ENCODE measurements around the gene UPK1B.
"Not testable (repeated sequence)": the region's sequence is repeated elsewhere in the genome, so short reads cannot be mapped to it uniquely, and the experiment has no call there.

The UPK1B gene

GRCh38 chr3:119221779-119222320, 48.5 kb downstream of the UPK1B start:
- no peak for DNase-seq (ENCODE audit: low read depth in 2 of 2, low spot score in 1 of 2)

DNA sequence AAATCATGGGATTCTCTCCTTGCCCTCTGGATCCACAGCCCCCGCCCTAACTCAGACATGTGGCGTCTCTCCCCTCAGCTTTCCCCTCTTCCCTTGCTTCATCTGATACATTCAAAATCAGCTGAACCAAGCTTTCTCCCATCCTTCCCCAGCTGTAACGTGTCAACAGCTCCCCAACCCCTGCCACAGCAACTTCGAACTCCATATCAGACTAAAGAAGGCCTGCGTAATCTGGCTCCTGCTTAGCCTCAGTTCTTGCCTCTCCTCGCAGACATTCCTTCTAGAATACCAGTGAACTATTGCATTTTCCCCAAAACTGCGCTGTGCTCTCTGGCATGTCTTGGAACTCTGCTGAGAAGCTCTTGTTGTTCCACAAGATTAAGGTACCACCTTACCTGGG, 49.0 kb downstream of the UPK1B start:
- no peak for DNase-seq (ENCODE audit: low read depth in 2 of 2, low spot score in 1 of 2)

DNA sequence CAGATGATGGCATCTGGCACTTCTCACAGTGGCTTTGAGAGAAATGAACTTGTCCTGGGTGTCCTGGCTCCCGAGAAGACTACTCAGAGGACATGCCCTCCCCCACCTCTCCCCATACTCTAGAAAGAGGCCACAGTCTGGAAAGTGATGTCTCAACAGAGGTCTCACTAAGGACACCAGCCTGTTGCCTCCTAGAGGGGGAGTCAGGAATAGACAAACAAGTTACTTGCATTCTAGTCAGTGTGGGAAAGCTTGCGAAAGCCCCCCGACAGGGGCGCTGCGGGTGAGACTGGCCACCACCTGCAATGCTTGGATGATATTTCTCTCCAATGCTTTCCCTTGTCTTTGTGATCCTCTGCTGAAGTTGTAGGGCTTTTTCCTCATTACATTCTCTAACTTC, 50.1 kb downstream of the UPK1B start:
- no peak for DNase-seq (ENCODE audit: low read depth in 2 of 2, low spot score in 1 of 2)

GRCh38 chr3:119225121-119225520, 51.7 kb downstream of the UPK1B start:
- DNase-seq (ENCODE audit: low read depth in 2 of 2, low spot score in 1 of 2): no peak

DNA sequence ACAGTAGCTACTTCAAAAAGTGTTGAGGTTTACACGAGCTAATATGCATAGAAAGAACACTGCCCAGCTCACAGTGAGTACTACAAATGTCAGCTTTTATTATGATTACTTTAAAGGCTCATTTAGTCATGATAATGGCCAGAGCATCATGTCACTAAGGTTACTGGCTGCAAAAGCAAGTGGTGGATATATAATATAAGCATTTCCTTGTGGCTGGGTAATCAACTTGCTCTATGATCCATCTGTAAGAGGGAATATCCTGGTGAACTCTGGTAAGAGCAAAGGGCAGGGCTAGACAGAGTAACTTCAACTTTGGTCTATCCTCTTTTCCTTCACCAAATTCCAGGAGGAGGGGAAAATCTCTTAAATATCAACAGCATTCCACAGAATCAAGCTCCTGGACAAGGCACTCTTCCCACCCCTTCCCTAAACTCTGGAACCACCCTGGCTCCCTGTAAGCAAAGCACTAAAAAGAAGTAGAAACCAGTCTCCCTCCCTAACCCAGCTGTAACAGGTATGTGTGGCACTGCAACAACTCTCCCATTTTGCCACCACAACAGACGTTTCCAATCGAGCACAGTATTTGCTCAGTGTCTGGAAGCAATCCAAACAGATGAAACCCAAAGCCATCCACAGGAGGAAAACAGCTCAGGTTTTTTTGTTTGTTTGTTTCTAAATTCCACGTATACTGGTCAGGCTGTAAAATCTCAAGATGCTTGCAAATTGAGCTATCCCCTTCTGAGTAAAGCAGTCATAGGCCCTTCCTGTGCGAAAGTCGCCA, 53.9 kb downstream of the UPK1B start:
- DNase-seq (ENCODE audit: low read depth in 2 of 2, low spot score in 1 of 2): no peak

GRCh38 chr3:119228373-119229145, 55.2 kb downstream of the UPK1B start:
- DNase-seq (ENCODE audit: low read depth in 2 of 2, low spot score in 1 of 2): no peak

GRCh38 chr3:119229190-119229589, 55.8 kb downstream of the UPK1B start:
- DNase-seq (ENCODE audit: low read depth in 2 of 2, low spot score in 1 of 2): no peak

GRCh38 chr3:119230071-119230470, 56.7 kb downstream of the UPK1B start:
- DNase-seq (ENCODE audit: low read depth in 2 of 2, low spot score in 1 of 2): no peak

DNA sequence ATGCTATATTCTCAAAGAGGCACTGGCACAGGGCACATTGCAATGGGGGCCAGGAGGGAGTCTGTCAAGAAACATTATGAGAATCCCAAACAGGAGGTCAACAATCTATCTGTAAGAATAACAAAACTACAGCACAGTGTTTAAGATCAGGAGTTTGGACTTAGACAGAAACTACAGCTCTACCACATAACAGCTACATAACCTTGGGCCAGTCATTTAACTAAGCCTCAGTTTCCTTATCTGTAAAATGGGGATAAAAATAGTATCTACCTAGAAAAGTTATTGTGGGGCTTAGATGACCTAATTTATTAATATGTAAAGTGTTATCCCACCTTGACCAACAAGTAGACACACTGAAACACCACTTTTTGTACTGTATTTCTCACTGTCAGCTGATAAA, 57.3 kb downstream of the UPK1B start:
- no peak for DNase-seq (ENCODE audit: low read depth in 2 of 2, low spot score in 1 of 2)

GRCh38 chr3:119234610-119235009, 61.2 kb downstream of the UPK1B start:
- no peak for DNase-seq (ENCODE audit: low read depth in 2 of 2, low spot score in 1 of 2)

DNA sequence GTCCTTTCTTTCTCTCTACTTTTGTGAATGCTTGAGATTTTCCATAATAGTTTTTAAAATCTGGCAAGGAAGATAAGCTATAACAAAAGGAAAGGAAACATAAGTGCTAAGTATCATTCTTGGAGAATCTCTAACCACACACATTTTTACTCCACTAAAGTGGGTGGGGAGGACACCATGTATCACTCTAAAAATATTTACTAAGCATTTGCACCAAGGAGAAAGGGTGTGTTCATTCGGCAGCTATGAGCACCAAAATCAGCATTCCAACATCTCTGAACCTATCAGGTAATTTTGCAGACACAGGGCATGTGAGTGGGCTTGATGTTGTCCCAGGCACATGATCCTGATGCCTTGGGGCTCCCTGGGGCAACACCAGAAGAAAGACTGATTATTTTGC, 61.8 kb downstream of the UPK1B start:
- no peak for DNase-seq (ENCODE audit: low read depth in 2 of 2, low spot score in 1 of 2)

GRCh38 chr3:119236756-119237155, 63.4 kb downstream of the UPK1B start:
- DNase-seq (ENCODE audit: low read depth in 2 of 2, low spot score in 1 of 2): no peak

DNA sequence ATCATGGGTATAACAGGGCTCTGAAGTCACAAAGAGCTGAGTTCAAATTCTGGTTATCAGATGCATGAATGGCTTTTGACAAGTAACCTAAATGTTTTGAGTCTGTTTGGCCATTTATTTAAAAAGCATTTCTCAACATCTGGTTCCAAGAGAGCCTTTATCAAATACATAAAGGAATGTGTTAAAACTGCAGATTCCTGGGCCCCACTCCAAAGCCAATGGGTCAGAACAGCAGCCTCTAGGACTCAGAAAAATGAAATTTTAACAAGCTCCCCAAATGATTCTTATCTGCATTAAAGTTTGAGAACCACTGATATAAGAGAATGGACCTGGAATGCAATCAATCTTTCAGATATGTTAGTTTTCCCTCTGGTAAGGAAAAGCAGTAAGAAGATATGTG, 63.9 kb downstream of the UPK1B start:
- DNase-seq (ENCODE audit: low read depth in 2 of 2, low spot score in 1 of 2): no peak

DNA sequence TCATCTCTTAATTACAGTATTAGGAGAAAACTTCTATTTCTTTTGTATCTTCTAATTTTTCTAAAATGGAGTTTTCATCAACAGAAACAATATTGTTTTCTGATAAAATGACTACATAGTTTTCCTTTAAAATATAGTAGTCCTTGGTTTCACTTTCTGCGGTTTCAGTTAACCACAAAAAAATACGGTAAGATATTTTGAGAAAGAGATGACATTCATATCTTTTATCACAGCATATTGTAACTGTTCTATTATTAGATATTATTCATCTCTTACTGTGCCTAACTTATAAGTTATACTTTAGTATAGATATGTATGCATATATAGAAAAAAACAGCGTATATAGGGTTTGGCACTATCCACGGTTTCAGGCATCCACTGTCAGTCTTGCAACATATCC, 65.0 kb downstream of the UPK1B start:
- DNase-seq (ENCODE audit: low read depth in 2 of 2, low spot score in 1 of 2): no peak

DNA sequence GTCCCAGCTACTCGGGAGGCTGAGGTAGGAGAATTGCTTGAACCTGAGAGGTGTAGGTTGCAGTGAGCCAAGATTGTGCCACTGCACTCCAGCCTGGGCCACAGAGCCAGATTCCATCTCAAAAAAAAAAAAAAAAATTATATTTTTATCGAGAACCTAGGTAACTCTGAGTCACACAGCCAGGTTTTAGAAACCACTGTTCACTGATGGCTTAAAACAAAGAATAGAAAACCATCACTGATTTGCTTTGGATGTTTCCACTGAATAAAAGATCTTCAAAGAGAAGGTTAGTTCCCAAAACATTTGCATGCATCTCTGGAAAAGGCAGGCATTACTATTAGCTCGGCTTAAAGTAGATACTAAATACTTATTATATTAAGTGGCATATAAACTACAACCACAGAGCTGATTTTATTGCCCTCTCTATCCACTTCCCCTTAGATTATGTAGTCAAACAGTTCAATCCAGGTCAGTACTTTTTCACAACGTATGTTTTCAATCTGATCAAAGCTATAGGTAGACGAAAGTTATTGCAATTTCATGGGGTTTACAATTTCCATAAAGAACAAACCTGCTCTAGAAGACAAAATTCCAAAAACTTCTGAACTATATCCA, 65.9 kb downstream of the UPK1B start:
- DNase-seq (ENCODE audit: low read depth in 2 of 2, low spot score in 1 of 2): no peak

DNA sequence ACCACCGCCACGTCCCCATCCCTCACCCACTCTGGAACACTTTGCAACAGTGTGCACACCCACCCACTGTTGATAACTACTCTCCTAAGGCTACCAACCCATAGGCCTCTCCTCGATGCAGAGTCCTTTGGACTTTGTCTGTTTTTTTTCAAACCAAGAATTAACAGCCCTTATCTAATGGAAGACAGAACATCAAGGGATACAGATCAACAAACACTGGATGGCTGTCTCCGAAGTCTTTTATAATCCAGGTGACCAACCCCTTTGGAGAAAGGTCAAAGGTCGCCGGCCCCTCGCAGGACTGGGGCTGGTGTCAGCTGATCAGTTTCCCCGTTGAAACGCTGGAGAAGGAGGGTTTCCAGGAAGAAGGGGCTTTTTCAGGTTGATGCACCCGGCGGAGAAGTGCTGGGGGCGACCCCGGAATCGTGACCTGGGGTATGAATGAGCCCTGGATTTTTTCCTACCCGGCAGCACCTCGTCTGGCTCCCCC, 66.7 kb downstream of the UPK1B start:
- DNase-seq (ENCODE audit: low read depth in 2 of 2, low spot score in 1 of 2): no peak

GRCh38 chr3:119240591-119241434, 67.4 kb downstream of the UPK1B start, which contains the start of gene B4GALT4:
Gene B4GALT4, minus strand, starts transcription at chr3:119240878. Its CDS starts 10,779 bp downstream, at chr3:119230099.
- DNase-seq (ENCODE audit: low read depth in 2 of 2, low spot score in 1 of 2): peak in 1 of 2 donors; percentile 40

DNA sequence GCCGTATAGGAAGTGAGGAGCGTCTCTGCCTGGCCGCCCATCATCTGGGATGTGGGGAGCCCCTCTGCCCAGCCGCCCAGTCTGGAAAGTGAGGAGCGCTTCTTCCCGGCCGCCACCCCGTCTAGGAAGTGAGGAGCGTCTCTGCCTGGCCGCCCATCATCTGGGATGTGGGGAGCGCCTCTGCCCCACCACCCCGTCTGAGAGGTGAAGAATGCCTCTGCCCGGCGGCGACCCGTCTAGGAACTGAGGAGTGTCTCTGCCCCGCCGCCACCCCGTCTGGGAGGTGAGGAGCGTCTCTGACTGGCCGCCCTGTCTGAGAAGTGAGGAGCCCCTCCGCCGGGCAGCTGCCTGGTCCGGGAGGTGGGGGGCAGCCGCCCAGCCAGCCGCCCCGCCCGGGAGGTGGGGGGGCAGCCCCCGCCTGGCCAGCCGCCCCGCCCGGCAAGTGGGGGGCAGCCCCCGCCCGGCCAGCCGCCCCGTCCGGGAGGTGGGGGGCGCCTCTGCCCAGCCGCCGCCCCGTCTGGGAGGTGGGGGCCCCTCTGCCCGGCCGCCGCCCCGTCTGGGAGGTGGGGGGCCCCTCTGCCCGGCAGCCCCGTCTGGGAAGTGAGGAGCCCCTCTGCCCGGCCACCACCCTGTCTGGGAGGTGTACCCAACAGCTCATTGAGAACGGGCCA, 69.1 kb downstream of the UPK1B start:
- DNase-seq (ENCODE audit: low read depth in 2 of 2, low spot score in 1 of 2): not testable (repeated sequence)

- not testable (repeated sequence) for DNase-seq (ENCODE audit: low read depth in 2 of 2, low spot score in 1 of 2)
These were observed 69.7 kb downstream of the UPK1B start for GRCh38 chr3:119243058-119243529.

DNA sequence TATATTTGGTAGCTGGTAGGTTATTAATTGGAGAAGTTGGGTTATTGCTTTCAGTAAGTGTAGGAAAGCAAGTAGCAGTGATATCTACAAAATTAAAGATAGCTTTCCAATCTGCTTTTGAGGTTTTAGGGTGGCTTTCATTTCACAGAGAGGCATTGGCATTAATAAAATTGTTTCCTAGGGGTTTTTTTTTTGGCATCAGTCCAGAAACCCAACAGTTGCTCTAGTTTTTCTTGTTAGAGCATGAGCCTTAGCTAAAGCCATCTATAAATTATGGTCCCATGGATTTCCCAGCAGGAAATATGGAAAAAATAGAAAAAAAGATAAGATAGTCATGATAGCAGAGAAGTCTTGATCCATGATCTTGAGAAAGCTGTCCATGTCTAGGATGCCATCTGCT, 70.3 kb downstream of the UPK1B start:
- DNase-seq (ENCODE audit: low read depth in 2 of 2, low spot score in 1 of 2): no peak
